Measurements from ENCODE around the gene KPNA6. TPM values are rescaled to one million over a fixed set of nuclear protein-coding genes. Genes with fewer than 3 reads are reported as not detected.

KPNA6 gene
- total RNA-seq, 4 donors from 2014 or later, result 35.3 to 51.2 (median 39.1) TPM

DNA sequence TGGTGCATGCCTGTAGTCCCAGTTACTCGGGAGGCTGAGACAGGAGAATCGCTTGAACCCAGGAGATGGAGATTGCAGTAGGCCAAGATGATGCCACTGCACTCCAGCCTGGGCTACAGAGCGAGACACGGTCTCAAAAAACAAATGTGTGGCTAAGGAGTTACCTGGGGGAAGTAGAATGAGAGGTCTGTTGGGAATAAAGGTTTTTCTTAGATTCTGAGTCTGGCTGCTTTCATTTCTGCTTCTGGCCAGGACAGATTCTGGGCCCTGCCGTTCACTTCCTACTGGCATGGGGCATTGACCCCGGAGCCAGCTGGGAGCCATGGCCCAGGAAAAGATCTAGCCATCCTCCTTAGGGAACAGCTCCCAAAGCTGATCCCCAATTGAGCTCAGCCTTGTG is 100.6 kb downstream of the KPNA6 start:
- no peak for ATAC-seq (ENCODE audit: low FRiP score)
- TF ChIP-seq, protein P1, sequence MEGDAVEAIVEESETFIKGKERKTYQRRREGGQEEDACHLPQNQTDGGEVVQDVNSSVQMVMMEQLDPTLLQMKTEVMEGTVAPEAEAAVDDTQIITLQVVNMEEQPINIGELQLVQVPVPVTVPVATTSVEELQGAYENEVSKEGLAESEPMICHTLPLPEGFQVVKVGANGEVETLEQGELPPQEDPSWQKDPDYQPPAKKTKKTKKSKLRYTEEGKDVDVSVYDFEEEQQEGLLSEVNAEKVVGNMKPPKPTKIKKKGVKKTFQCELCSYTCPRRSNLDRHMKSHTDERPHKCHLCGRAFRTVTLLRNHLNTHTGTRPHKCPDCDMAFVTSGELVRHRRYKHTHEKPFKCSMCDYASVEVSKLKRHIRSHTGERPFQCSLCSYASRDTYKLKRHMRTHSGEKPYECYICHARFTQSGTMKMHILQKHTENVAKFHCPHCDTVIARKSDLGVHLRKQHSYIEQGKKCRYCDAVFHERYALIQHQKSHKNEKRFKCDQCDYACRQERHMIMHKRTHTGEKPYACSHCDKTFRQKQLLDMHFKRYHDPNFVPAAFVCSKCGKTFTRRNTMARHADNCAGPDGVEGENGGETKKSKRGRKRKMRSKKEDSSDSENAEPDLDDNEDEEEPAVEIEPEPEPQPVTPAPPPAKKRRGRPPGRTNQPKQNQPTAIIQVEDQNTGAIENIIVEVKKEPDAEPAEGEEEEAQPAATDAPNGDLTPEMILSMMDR (IDR thresholded peaks at IDR 0.05), result no peak
- DNase-seq (ENCODE audit: low spot score), result no peak

DNA sequence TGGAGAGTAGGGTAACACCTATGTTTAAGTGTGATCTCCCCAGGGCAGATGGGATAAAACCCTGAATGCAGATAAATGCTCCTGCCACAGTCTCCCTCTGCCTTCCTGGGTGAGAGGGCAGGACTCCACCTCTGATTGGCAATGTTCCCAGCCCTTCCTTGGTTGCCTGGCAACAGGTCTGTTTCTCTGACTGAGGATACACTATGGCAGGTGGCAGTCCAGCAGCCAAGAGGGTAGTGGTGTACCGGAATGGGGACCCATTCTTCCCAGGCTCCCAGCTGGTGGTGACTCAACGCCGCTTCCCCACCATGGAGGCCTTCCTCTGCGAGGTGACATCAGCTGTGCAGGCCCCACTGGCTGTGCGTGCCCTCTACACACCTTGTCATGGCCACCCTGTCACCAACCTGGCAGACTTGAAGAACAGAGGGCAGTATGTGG is 101.1 kb downstream of the KPNA6 start, which contains the start of gene DCDC2B:
TSS of gene DCDC2B (plus strand) at position 199 of the 438 bp plus-strand sequence. CDS start at position 204, 5 bp downstream.
- ATAC-seq (ENCODE audit: low FRiP score) (no peak), DNase-seq (ENCODE audit: low spot score) (no peak)
- TF ChIP-seq, protein P1 (IDR thresholded peaks at IDR 0.05), result no peak

DNA sequence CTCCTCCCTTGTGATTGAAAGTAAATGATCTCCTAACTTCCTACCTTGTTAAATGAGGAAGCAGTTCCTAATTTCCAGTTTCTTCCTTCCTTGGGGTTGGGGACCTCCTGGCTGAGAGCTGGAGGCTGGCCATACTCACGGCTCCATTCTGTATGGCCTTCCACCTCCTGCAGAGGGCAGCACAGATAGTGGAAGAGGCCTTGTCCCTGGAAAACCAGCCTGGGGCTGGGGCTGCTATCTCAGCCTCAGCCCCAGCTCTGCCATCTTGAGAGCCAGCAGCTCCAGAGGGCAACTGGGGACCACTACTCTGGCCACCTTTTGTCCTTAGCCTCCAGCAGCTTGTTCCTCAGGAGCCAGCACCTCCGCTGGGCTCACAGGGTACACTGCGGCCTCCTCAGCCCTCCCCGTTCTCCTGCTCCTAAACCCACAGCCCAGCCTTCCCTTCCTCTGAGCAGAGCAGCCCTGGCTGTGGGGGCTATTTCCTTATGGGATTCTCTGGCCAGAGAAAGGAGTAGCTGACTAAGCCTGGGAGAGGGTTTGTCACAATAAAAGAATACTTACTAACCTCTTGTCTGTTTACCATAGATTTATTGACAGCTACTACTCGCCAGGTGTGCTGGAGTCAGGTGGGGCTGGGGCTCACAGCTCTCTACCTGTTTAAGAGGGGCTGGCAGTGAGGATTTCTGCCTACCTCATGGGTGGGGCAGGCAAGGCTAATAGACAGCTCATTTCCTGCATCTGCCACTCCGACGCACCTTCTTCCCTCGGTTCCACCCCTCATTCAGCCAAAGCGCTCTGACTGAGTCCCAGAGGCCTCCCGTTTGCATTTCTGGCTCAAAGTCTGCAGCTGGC is 108.0 kb downstream of the KPNA6 start:
- DNase-seq (ENCODE audit: low spot score), result no peak
- peak; percentile 74 for ATAC-seq (ENCODE audit: low FRiP score)
- TF ChIP-seq, protein P1 (IDR thresholded peaks at IDR 0.05), result no peak

DNA sequence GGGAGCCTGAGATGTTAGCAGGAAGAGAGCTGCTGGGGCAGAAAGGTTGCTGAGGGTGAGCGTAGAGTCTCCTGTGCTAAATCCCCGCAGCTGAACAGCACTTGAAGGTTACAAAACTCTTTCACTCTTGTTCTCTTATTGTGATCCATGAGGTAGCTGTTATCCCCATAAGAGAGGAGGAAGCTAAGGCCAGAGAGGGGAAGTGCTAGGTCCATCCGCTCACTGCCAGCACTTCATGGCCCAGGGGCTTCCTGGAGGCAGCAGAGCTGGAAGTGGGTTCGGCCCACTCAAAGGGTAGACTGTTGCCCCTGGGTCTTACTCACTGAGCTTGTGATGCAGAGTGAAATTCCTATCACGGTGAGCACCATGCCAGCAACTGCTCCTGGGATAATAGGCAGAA is 108.7 kb downstream of the KPNA6 start:
- DNase-seq (ENCODE audit: low spot score) (no peak), ATAC-seq (ENCODE audit: low FRiP score) (no peak)
- TF ChIP-seq, protein P1 (IDR thresholded peaks at IDR 0.05), result no peak

GRCh38 chr1:32219022-32219421 is 111.2 kb downstream of the KPNA6 start:
- no peak for ATAC-seq (ENCODE audit: low FRiP score)
- TF ChIP-seq, protein P1 (IDR thresholded peaks at IDR 0.05), result no peak
- no peak for DNase-seq (ENCODE audit: low spot score)

- ATAC-seq (ENCODE audit: low FRiP score) (no peak), DNase-seq (ENCODE audit: low spot score) (no peak)
- TF ChIP-seq, protein P1 (IDR thresholded peaks at IDR 0.05), result no peak
Observed at GRCh38 chr1:32220746-32221580, 113.1 kb downstream of the KPNA6 start.
